Midbrain (tissue), 1 donor: ENCODE measurements around the gene ITFG1.
A peak's percentile ranks its signal among the peaks of the same experiment; 100 is the strongest.
"Not testable (repeated sequence)": the region's sequence is repeated elsewhere in the genome, so short reads cannot be mapped to it uniquely, and the experiment has no call there.

Experiments used
- DNase-seq: peaks from one replicate; lab custom pipeline; 2025; lab: John Stamatoyannopoulos, UW

Gene ITFG1

GRCh38 chr16:47413041-47413440 lies 47.8 kb downstream of the ITFG1 start:
- no peak for DNase-seq

GRCh38 chr16:47408491-47408890 lies 52.4 kb downstream of the ITFG1 start:
- DNase-seq: no peak

- no peak for DNase-seq
Observed at GRCh38 chr16:47395733-47396498, 64.9 kb downstream of the ITFG1 start.

GRCh38 chr16:47392081-47392480 lies 68.8 kb downstream of the ITFG1 start:
- no peak for DNase-seq

GRCh38 chr16:47388705-47389104 lies 72.2 kb downstream of the ITFG1 start:
- no peak for DNase-seq

GRCh38 chr16:47387026-47387734 lies 73.7 kb downstream of the ITFG1 start:
- DNase-seq: no peak

GRCh38 chr16:47386201-47386718 lies 74.6 kb downstream of the ITFG1 start:
- no peak for DNase-seq

GRCh38 chr16:47382362-47382761 lies 78.5 kb downstream of the ITFG1 start:
- DNase-seq: no peak

- DNase-seq: no peak
Observed at GRCh38 chr16:47377154-47377553, 83.7 kb downstream of the ITFG1 start.

GRCh38 chr16:47375423-47375822 lies 85.4 kb downstream of the ITFG1 start:
- no peak for DNase-seq

- no peak for DNase-seq
Observed at GRCh38 chr16:47374629-47375028, 86.2 kb downstream of the ITFG1 start.

- peak; percentile 18 for DNase-seq
Observed at GRCh38 chr16:47371271-47372014, 89.4 kb downstream of the ITFG1 start.

GRCh38 chr16:47370536-47370935 lies 90.3 kb downstream of the ITFG1 start:
- DNase-seq: no peak

GRCh38 chr16:47366228-47366627 lies 94.6 kb downstream of the ITFG1 start:
- DNase-seq: no peak

- DNase-seq: no peak
Observed at GRCh38 chr16:47363761-47364160, 97.1 kb downstream of the ITFG1 start.

- no peak for DNase-seq
Observed at GRCh38 chr16:47359478-47359877, 101.4 kb downstream of the ITFG1 start.

- no peak for DNase-seq
Observed at GRCh38 chr16:47358816-47359215, 102.0 kb downstream of the ITFG1 start.

- not testable (repeated sequence) for DNase-seq
Observed at GRCh38 chr16:47349029-47349428, 111.8 kb downstream of the ITFG1 start.

GRCh38 chr16:47347021-47347696 lies 113.7 kb downstream of the ITFG1 start:
- not testable (repeated sequence) for DNase-seq

GRCh38 chr16:47342055-47342454 lies 118.8 kb downstream of the ITFG1 start:
- DNase-seq: no peak

- not testable (repeated sequence) for DNase-seq
Observed at GRCh38 chr16:47330562-47330961, 130.3 kb downstream of the ITFG1 start.

- not testable (repeated sequence) for DNase-seq
Observed at GRCh38 chr16:47324309-47324708, 136.6 kb downstream of the ITFG1 start.
